GM19324 (cell line): ENCODE data around the gene GTPBP6.
"Not testable (repeated sequence)": the region's sequence is repeated elsewhere in the genome, so short reads cannot be mapped to it uniquely, and the experiment has no call there.

Experiments
- ATAC-seq: cut with Tn5 transposase; IDR thresholded peaks from one replicate; pipeline ENCODE4 v1.9.1; 2021; ENCODE audit warnings: mild to moderate bottlenecking, moderate library complexity; ENCODE audit not compliant: unreplicated experiment, low FRiP score

The GTPBP6 gene

DNA sequence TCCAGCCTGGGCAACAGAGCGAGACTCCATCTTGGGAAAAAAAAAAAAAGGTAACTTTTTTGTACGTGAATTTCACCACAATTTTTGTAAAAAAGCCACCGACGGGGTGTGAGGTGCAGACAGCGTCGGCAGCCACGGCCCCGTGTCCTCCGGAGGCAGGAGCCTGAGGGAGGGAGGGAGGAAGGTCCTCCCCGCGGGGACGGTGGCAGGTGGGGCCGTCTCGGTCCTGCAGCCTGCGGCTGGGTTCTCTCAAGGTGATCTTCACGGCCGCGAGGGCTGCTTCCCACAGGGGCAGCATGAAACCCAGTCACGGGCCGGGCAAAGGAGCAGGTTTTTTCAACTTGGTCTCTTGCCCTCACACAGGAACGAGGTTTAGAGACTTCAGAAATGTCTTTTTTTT lies 23.5 kb downstream of the GTPBP6 start:
- no peak for ATAC-seq

DNA sequence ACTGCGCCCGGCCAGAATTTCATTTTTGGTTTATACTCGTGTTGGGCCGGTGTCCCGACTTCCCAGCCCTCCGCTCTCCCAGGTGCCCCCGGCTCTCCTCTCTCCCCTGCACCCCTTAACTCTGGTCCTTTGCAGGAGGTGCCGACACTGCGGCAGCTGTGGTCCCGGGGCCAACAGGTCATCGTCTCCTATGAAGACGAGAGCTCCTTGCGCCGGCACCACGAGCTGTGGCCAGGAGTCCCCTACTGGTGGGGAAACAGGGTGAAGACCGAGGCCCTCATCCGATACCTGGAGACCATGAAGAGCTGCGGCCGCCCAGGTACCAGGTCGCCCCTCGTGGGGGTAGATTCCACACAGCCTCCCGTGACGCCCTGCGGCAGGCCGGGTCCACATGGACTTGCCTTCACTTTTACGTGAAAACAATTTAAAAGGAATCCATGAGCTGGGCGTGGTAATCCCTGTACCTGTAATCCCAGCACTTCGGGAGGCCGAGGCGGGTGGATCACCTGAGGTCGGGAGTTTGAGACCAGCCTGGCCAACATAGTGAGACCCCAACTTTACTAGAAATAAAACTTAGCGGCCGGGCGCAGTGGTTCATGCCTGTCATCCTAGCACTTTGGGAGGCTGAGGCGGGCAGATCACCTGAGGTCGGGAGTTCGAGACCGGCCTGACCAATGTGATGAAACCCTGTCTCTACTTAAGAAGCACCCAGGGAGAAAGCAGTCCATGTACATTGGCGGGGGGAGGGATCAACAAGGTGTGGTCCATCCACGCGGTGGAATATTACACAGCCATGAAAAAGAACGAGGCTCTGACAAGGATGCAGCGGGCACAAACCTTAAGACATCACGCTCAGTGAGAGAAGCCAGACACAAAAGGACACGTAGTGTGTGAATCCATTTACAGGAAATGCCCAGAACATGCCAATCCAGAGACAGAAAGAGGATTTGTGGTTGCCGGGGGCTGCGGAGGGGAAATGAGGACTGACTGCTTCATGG lies 25.4 kb downstream of the GTPBP6 start:
- ATAC-seq = no peak

DNA sequence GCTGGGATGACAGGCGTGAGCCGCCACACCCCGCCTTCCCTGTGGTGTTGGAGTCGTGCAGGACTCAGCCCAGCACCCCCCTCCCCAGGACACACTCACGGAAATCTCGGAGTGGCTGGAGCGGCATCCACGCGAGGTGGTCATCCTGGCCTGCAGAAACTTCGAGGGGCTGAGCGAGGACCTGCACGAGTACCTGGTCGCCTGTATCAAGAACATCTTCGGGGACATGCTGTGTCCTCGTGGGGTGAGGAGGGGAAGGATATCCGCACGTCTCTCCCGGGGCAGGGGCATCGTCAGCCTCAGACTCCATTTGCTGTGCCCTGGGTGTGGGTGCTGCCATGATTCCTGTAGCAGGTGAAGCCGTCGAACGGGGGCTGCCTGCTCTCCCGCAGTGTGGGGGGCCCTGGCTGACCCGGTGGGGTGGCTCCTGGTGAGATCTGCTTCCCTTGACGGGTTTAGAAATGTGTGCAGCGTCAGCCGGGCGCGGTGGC lies 27.1 kb downstream of the GTPBP6 start:
- ATAC-seq = no peak

GRCh38 chrX:290476-291166 lies 28.0 kb downstream of the GTPBP6 start:
- ATAC-seq = no peak

DNA sequence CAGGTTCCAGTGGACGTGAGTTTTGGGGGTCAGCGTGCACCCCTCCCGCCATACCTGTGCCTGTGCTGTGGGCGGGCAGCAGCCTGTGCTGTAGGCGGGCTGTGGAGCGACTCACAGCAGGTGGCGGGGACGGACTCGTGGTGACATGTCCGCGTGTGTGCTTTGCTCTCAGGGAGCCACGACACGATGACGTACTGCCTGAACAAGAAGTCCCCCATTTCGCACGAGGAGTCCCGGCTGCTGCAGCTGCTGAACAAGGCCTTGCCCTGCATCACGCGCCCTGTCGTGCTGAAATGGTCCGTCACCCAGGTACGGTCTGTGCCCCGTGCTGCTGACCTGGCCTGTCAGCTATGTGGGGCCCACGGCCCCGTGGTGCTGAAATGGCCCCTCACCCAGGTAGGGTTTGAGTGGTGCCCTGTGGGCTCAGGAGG lies 30.0 kb downstream of the GTPBP6 start:
- no peak for ATAC-seq

DNA sequence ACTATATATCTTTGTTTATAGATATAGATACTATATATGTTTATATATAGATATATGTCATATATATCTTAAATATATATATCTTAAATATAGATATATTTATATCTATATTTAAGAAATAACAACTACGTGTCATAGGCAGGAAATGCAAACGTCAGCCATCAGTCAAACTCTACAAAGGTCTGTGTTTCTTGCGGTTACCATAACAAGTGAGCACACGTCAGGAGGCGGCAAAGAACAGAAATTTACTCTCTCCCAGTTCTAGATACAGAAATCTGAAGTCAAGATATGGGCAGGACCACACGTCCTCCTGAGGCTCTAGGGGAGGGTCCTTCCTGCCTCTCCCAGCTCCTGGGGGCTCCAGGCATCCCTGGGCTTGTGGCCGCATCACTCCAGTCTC lies 30.9 kb downstream of the GTPBP6 start:
- ATAC-seq = no peak

DNA sequence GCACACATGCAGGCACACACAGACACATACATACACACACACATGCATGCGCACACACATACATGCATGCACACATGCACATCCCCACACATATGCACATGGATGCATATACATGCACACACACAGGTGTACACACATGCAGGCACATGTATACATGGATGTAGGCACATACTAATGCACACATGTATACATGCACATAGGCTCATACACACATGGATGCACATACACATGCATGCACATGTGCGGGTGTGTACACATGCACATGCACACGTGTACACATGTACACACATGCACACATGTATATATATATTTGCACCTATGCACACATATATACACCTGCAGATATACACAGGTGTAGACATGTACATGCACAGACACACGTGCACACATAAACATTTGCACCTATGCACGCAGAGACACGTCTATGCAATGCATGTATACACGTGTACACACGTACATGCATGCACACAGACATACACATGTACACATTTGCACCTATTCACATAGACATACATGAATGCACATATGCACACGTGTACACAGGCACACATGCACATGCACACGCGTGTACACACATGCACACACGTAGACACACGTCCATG lies 33.4 kb downstream of the GTPBP6 start:
- no peak for ATAC-seq

GRCh38 chrX:283115-283845 lies 35.3 kb downstream of the GTPBP6 start:
- peak; percentile 98 for ATAC-seq

DNA sequence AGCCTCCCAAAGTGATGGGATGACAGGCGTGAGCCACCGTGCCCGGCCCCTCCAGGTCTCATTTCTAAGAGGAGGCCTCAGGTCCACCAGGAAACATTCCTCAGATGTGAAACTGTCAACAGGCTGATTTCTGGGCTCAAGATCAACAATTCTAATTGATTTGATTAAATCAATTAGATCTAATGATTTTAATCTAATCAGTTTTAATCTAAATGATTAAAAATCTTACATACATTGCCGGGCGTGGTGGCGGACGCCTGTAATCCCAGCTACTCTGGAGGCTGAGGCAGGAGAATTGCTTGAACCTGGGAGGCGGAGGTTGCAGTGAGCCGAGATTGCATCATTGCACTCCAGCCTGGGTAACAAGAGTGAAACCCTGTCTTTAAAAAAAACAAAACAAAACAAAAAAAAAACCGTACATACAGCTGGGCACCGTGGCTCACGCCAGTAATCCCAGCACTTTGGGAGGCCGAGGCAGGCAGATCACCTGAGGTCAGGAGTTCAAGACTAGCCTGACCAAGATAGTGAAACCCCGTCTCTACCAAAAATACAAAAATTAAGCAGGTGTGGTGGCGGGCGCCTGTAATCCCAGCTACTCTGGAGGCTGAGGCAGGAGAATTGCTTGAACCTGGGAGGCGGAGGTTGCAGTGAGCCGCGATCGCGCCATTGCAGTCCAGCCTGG lies 36.5 kb downstream of the GTPBP6 start:
- not testable (repeated sequence) for ATAC-seq

- no peak for ATAC-seq
Measured at GRCh38 chrX:281166-281999, 37.2 kb downstream of the GTPBP6 start, which contains the start of gene PLCXD1. PLCXD1 (plus strand) TSS chrX:281381; CDS start chrX:284188, 2,807 bp downstream.

GRCh38 chrX:280722-281121 lies 37.9 kb downstream of the GTPBP6 start:
- ATAC-seq = not testable (repeated sequence)

DNA sequence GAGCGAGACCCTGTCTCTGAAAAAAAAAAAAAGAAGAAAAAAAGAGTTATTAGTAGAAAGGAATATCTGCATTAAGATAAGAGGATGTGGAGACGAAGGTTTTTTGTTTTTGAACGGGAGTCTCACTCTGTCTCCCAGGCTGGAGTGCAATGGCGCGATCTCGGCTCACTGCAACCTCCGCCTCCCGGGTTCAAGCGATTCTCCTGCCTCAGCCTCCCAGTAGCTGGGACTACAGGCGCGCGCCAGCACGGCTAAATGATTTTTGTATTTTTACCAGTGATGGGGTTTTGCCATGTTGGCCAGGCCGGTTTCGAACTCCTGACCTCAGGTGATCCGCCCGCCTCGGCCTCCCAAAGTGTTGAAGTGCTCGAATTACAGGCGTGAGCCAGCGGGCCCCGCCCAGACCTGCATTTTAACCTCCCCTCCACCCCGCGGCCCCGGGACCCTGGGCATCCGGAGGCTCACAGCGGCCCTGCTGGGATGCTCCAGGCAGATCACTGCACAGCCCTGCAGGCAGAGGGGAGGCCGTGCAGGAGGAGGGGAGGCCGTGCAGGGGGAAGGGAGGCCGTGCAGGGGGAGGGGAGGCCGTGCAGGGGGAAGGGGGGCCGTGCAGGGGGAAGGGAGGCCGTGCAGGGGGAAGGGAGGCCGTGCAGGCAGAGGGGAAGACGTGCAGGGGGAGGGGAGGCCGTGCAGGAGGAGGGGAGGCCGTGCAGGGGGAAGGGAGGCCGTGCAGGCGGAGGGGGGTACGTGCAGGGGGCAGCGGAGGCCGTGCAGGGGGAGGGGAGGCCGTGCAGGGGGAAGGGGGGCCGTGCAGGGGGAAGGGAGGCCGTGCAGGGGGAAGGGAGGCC lies 38.6 kb downstream of the GTPBP6 start:
- ATAC-seq = not testable (repeated sequence)

- peak; percentile 43 for ATAC-seq
Measured at GRCh38 chrX:276581-277201, 41.9 kb downstream of the GTPBP6 start.

GRCh38 chrX:275967-276580 lies 42.5 kb downstream of the GTPBP6 start:
- ATAC-seq = peak; percentile 91

- peak; percentile 25 for ATAC-seq
Measured at GRCh38 chrX:275476-275966, 43.1 kb downstream of the GTPBP6 start.

DNA sequence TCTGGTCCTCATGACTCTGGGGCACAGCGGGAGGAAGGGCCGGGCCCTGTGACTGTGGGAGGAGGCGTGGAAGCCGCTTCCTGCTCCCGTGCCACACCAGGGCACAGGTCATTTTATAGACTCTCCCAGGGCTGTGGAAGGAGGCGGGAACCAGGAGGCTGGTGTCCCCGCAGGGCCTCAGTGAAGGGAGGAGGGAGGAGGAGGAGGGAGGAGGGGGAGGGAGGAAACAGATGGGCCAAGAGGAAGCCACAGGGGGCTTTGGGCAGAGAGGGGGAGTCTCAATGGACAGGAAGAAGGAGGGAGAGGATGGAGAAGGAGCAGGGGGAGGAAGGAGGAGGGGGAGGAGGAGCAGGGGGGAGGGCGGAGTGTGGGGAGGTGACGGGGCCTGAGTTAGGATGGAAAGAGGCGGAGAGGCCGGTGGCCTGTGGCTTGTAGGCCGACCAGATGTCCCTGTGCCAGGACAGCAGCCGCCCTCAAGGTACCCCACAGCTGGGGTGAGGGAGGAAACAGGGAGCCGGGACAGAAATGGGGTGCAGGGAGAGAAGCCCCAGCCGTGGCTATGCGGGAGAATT lies 43.6 kb downstream of the GTPBP6 start:
- ATAC-seq = no peak
